Astrocyte of the cerebellum (primary cell): Measurements from ENCODE around the gene AP1S3.
A peak's percentile ranks its signal among the peaks of the same experiment; 100 is the strongest.
"Not testable (repeated sequence)": the region's sequence is repeated elsewhere in the genome, so short reads cannot be mapped to it uniquely, and the experiment has no call there.

Experiments
- DNase-seq: peaks from one replicate; pipeline ENCODE4 v3.0.0-alpha.2; 2011; ENCODE audit warnings: low read depth
- H3K4me3 ChIP-seq: 2 replicates; pipeline ENCODE4 v1.5.1; 2011; ENCODE audit warnings: mild to moderate bottlenecking, low read depth, low read length, moderate library complexity
- CTCF ChIP-seq: IDR thresholded peaks from 2 replicates; pipeline ENCODE4 v1.5.1; 2012; ENCODE audit warnings: low read length, low read depth, moderate library complexity, mild to moderate bottlenecking; ENCODE audit errors: missing control alignments
- in situ Hi-C: cut with HindIII; loops from 2 replicates; pipeline ENCODE4 v1.10.0; 2017; ENCODE audit warnings: low sequenced_read_pairs

The AP1S3 gene

GRCh38 chr2:223815186-223815883 is 22.0 kb downstream of the AP1S3 start:
- no peak for TF ChIP-seq CTCF
- H3K4me3 ChIP-seq: no peak overlapping the region
- DNase-seq: peak; percentile 99
- in situ Hi-C loops: no loop called here

- not testable (repeated sequence) for H3K4me3 ChIP-seq, DNase-seq
- in situ Hi-C loops: loop anchor here (5.0 kb wide), 1 partner anchor 52 kb away; no protein-coding TSS in a partner anchor
These were observed 22.6 kb downstream of the AP1S3 start for GRCh38 chr2:223814764-223815163.

- H3K4me3 ChIP-seq: no peak overlapping the region
- DNase-seq: no peak
- TF ChIP-seq CTCF: no peak
- in situ Hi-C loops: loop anchor here (5.0 kb wide), 1 partner anchor 51 kb away; no protein-coding TSS in a partner anchor
These were observed 24.1 kb downstream of the AP1S3 start for GRCh38 chr2:223813329-223813728.

GRCh38 chr2:223811757-223812156 is 25.6 kb downstream of the AP1S3 start:
- H3K4me3 ChIP-seq: no peak overlapping the region
- in situ Hi-C loops: loop anchor here (5.0 kb wide), 1 partner anchor 49 kb away; no protein-coding TSS in a partner anchor
- no peak for TF ChIP-seq CTCF
- DNase-seq: peak; percentile 73

GRCh38 chr2:223805008-223805407 is 32.4 kb downstream of the AP1S3 start:
- in situ Hi-C loops: no loop called here
- no peak for DNase-seq
- H3K4me3 ChIP-seq: no peak overlapping the region
- no peak for TF ChIP-seq CTCF

GRCh38 chr2:223801736-223802135 is 35.6 kb downstream of the AP1S3 start:
- no peak for DNase-seq
- no peak for TF ChIP-seq CTCF
- H3K4me3 ChIP-seq: no peak overlapping the region
- in situ Hi-C loops: no loop called here

GRCh38 chr2:223800908-223801307 is 36.5 kb downstream of the AP1S3 start:
- TF ChIP-seq CTCF: no peak

More at GRCh38 chr2:223800908-223801307, 36.5 kb downstream of the AP1S3 start:
- in situ Hi-C loops: no loop called here
- no peak for DNase-seq
- H3K4me3 ChIP-seq: no peak overlapping the region
